Effector memory CD4-positive, alpha-beta T cell (primary cell): ENCODE data around the gene CTF1.
"Not testable (repeated sequence)": the region's sequence is repeated elsewhere in the genome, so short reads cannot be mapped to it uniquely, and the experiment has no call there.

ENCODE experiments used
- DNase-seq, 3 donors: peaks; one replicate each; pipeline ENCODE4 v3.0.0-alpha.2; 2020
- H3K27ac ChIP-seq: 2 replicates; pipeline ENCODE4 v1.7.0; 2013; ENCODE audit warnings: mild to moderate bottlenecking, low read length, moderate library complexity; ENCODE audit not compliant: insufficient read depth, poor library complexity, severe bottlenecking
- H3K27me3 ChIP-seq: replicated peaks from 2 replicates; pipeline ENCODE4 v1.7.0; 2013; ENCODE audit warnings: mild to moderate bottlenecking, low read length; ENCODE audit not compliant: insufficient read depth, control insufficient read depth, poor library complexity, severe bottlenecking
- H3K36me3 ChIP-seq: 2 replicates; pipeline ENCODE4 v1.7.0; 2013; ENCODE audit warnings: mild to moderate bottlenecking, low read length, moderate library complexity; ENCODE audit not compliant: control insufficient read depth, insufficient read depth
- H3K4me1 ChIP-seq: 2 replicates; pipeline ENCODE4 v1.7.0; 2013; ENCODE audit warnings: low read length, mild to moderate bottlenecking; ENCODE audit not compliant: control insufficient read depth, insufficient read depth, poor library complexity, severe bottlenecking
- H3K4me3 ChIP-seq: 2 replicates; pipeline ENCODE4 v1.7.0; 2013; ENCODE audit warnings: low read length, low read depth, mild to moderate bottlenecking; ENCODE audit not compliant: insufficient read depth, poor library complexity, severe bottlenecking
- H3K9me3 ChIP-seq: 2 replicates; pipeline ENCODE4 v1.7.0; 2013; ENCODE audit warnings: mild to moderate bottlenecking, low read length, moderate library complexity; ENCODE audit not compliant: control insufficient read depth

The CTF1 gene

GRCh38 chr16:30887927-30888326 is 8.5 kb upstream of the CTF1 start:
- H3K4me3 ChIP-seq, result no peak overlapping the region
- H3K4me1 ChIP-seq, result peaks cover 8% of the 10 kb centered on the region
- H3K27ac ChIP-seq, result no peak overlapping the region
- H3K27me3 ChIP-seq, result no peaks in the 10 kb centered on the region
- H3K9me3 ChIP-seq, result no peaks in the 10 kb centered on the region
- H3K36me3 ChIP-seq, result peaks cover 22% of the 10 kb centered on the region
- DNase-seq, result no peak

- H3K36me3 ChIP-seq, result peaks cover 22% of the 10 kb centered on the region
- DNase-seq, result no peak
- H3K9me3 ChIP-seq, result no peaks in the 10 kb centered on the region
- no peaks in the 10 kb centered on the region for H3K27me3 ChIP-seq
- no peak overlapping the region for H3K4me3 ChIP-seq
- H3K27ac ChIP-seq, result no peak overlapping the region
- peaks cover 15% of the 10 kb centered on the region for H3K4me1 ChIP-seq
These were observed 7.4 kb upstream of the CTF1 start for GRCh38 chr16:30888856-30889499.

- no peak for DNase-seq
- H3K27ac ChIP-seq, result no peak overlapping the region
- no peaks in the 10 kb centered on the region for H3K9me3 ChIP-seq
- peaks cover 15% of the 10 kb centered on the region for H3K4me1 ChIP-seq
- H3K4me3 ChIP-seq, result no peak overlapping the region
- H3K27me3 ChIP-seq, result no peaks in the 10 kb centered on the region
- peaks cover 22% of the 10 kb centered on the region for H3K36me3 ChIP-seq
These were observed 6.7 kb upstream of the CTF1 start for GRCh38 chr16:30889721-30890120.

- peaks cover 18% of the 10 kb centered on the region for H3K36me3 ChIP-seq
- H3K9me3 ChIP-seq, H3K27me3 ChIP-seq, H3K4me3 ChIP-seq, H3K27ac ChIP-seq, DNase-seq: not testable (repeated sequence)
- H3K4me1 ChIP-seq, result peaks cover 15% of the 10 kb centered on the region
These were observed 5.2 kb upstream of the CTF1 start for GRCh38 chr16:30891043-30891823.

GRCh38 chr16:30892670-30893416 is 3.6 kb upstream of the CTF1 start:
- peak overlapping the region; percentile 70 for H3K4me3 ChIP-seq
- H3K27ac ChIP-seq, result peak overlapping the region; percentile 69
- DNase-seq, result no peak
- H3K9me3 ChIP-seq, result no peaks in the 10 kb centered on the region
- no peaks in the 10 kb centered on the region for H3K27me3 ChIP-seq
- H3K36me3 ChIP-seq, result peaks cover 11% of the 10 kb centered on the region
- H3K4me1 ChIP-seq, result peaks cover 19% of the 10 kb centered on the region

GRCh38 chr16:30893417-30893743 is 3.0 kb upstream of the CTF1 start:
- H3K27ac ChIP-seq, result peak overlapping the region; percentile 69
- H3K36me3 ChIP-seq, result peaks cover 11% of the 10 kb centered on the region
- H3K9me3 ChIP-seq, result no peaks in the 10 kb centered on the region
- peak overlapping the region; percentile 70 for H3K4me3 ChIP-seq
- DNase-seq, result peak in 1 of 3 donors; percentile 31
- H3K4me1 ChIP-seq, result peaks cover 19% of the 10 kb centered on the region
- H3K27me3 ChIP-seq, result no peaks in the 10 kb centered on the region

- peak within 1 kb of the TSS; percentile 69 for H3K27ac ChIP-seq
- H3K36me3 ChIP-seq, result peaks cover 6% of the 10 kb centered on the region
- peak; percentile 69 to 78 (median 71) for DNase-seq
- H3K4me1 ChIP-seq, result peaks cover 19% of the 10 kb centered on the region
- H3K27me3 ChIP-seq, result no peaks in the 10 kb centered on the region
- H3K9me3 ChIP-seq, result no peaks in the 10 kb centered on the region
- peak within 1 kb of the TSS; percentile 70 for H3K4me3 ChIP-seq
These were observed 2.5 kb upstream of the CTF1 start, which contains the start of gene BCL7C for GRCh38 chr16:30893744-30894539. Gene BCL7C, minus strand, starts transcription at chr16:30894077. Its CDS starts 133 bp downstream, at chr16:30893944.

GRCh38 chr16:30894540-30895368 is 1.7 kb upstream of the CTF1 start:
- Histone ChIP-seq H3K4me1 (peaks cover 19% of the 10 kb centered on the region), H3K27ac (peak overlapping the region; percentile 61), H3K36me3 (peaks cover 3% of the 10 kb centered on the region), H3K4me3 (no peak overlapping the region), H3K27me3 (no peaks in the 10 kb centered on the region), H3K9me3 (no peaks in the 10 kb centered on the region)
- no peak for DNase-seq
